ENCODE results near the gene CYB5D1.

The CYB5D1 gene

DNA sequence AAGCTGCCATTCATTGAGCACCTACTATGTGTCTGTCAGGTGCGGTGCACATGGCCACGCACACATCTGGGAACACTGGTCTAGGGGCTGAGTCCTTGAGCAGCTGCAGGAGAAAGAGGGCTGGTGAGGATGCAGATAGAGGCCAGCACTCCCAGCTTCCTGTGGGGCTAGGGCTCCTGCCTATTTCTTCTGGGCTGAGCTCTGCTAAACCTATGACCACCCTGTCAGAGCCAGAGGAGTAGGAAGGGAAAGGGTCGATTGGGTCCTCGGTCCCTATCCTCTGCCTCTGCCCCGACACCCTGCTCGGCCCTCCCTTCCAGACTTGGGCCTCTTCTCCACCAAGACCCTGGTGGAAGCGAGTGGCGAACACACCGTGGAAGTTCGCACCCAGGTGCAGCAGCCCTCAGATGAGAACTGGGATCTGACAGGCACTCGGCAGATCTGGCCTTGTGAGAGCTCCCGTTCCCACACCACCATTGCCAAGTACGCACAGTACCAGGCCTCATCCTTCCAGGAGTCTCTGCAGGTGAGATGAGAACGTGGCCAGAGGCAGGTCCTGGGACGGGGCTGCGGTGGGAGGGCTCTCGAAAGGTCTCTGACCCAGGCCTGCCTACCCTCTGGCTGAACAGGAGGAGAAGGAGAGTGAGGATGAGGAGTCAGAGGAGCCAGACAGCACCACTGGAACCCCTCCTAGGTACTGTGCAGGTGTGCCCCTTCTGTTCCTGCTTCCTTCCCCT lies 6.9 kb upstream of the CYB5D1 start:
- Histone ChIP-seq H3K9ac (ENCODE audit: low read depth in 1 of 2, low read length in 2 of 2) (peak overlapping the region in 1 of 2 donors; percentile 21), H3K9me3 (ENCODE audit: control insufficient read depth in 2 of 2, low read length in 2 of 2) (no peaks in the 10 kb centered on the region), H3K4me3 (ENCODE audit: low read length in 2 of 2) (peak overlapping the region in 1 of 2 donors; percentile 38), H3K4me1 (ENCODE audit: control insufficient read depth in 2 of 2, insufficient read depth in 2 of 2, low read length in 2 of 2) (peaks cover 17 to 18% of the 10 kb centered on the region in 2 donors), H3K27me3 (ENCODE audit: control insufficient read depth in 2 of 2, insufficient read depth in 2 of 2, low read length in 2 of 2) (no peaks in the 10 kb centered on the region), H3K27ac (ENCODE audit: low read depth in 2 of 2, low read length in 2 of 2) (peak overlapping the region in 1 of 2 donors; percentile 3), H3K36me3 (ENCODE audit: control insufficient read depth in 2 of 2, insufficient read depth in 2 of 2, low read length in 2 of 2) (peaks cover 47 to 53% of the 10 kb centered on the region in 2 donors)

DNA sequence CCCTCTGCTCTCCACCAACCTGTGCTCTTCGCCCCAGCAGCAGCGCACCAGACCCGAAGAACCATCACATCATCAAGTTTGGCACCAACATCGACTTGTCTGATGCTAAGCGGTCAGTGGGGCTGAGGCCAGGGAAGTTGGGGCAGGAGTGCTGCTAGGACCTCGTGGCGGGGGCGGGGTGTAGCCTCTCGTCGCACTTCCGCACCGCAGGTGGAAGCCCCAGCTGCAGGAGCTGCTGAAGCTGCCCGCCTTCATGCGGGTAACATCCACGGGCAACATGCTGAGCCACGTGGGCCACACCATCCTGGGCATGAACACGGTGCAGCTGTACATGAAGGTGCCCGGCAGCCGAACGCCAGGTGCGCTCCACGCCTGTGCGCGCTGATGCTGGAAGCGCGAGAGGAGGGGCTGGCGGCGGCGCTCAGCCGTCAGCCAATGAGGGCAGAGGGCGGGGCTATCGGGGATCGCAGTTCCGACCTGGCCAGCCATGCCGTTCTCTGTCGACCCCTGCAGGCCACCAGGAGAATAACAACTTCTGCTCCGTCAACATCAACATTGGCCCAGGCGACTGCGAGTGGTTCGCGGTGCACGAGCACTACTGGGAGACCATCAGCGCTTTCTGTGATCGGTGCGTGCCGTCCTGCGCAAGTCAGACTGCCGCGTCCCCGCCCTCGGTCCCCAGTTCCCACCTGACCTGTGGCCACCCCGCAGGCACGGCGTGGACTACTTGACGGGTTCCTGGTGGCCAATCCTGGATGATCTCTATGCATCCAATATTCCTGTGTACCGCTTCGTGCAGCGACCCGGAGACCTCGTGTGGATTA lies 6.2 kb upstream of the CYB5D1 start:
- Histone ChIP-seq H3K36me3 (ENCODE audit: control insufficient read depth in 2 of 2, insufficient read depth in 2 of 2, low read length in 2 of 2) (peaks cover 41 to 46% of the 10 kb centered on the region in 2 donors), H3K27ac (ENCODE audit: low read depth in 2 of 2, low read length in 2 of 2) (peak overlapping the region; percentile 23 to 62), H3K4me1 (ENCODE audit: control insufficient read depth in 2 of 2, insufficient read depth in 2 of 2, low read length in 2 of 2) (peaks cover 23 to 26% of the 10 kb centered on the region in 2 donors), H3K4me3 (ENCODE audit: low read length in 2 of 2) (peak overlapping the region; percentile 38 to 46), H3K9me3 (ENCODE audit: control insufficient read depth in 2 of 2, low read length in 2 of 2) (no peaks in the 10 kb centered on the region), H3K27me3 (ENCODE audit: control insufficient read depth in 2 of 2, insufficient read depth in 2 of 2, low read length in 2 of 2) (no peaks in the 10 kb centered on the region), H3K9ac (ENCODE audit: low read depth in 1 of 2, low read length in 2 of 2) (peak overlapping the region in 1 of 2 donors; percentile 21)

DNA sequence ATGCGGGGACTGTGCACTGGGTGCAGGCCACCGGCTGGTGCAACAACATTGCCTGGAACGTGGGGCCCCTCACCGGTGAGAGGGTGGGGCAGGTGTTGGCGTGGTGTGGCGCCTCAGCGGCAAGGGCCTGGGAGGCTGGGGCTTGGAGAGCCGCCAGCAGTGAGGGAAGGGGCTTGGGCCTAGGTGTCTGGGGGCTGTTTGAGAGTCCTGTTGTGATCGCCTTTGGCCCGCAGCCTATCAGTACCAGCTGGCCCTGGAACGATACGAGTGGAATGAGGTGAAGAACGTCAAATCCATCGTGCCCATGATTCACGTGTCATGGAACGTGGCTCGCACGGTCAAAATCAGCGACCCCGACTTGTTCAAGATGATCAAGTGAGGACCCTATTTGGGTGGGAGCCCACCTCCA lies 5.5 kb upstream of the CYB5D1 start:
- Histone ChIP-seq H3K9ac (ENCODE audit: low read depth in 1 of 2, low read length in 2 of 2) (no peak overlapping the region), H3K27ac (ENCODE audit: low read depth in 2 of 2, low read length in 2 of 2) (peak overlapping the region in 1 of 2 donors; percentile 43), H3K9me3 (ENCODE audit: control insufficient read depth in 2 of 2, low read length in 2 of 2) (no peaks in the 10 kb centered on the region), H3K4me3 (ENCODE audit: low read length in 2 of 2) (peak overlapping the region in 1 of 2 donors; percentile 46), H3K4me1 (ENCODE audit: control insufficient read depth in 2 of 2, insufficient read depth in 2 of 2, low read length in 2 of 2) (peaks cover 26 to 29% of the 10 kb centered on the region in 2 donors), H3K36me3 (ENCODE audit: control insufficient read depth in 2 of 2, insufficient read depth in 2 of 2, low read length in 2 of 2) (peaks cover 38 to 44% of the 10 kb centered on the region in 2 donors), H3K27me3 (ENCODE audit: control insufficient read depth in 2 of 2, insufficient read depth in 2 of 2, low read length in 2 of 2) (no peaks in the 10 kb centered on the region)

DNA sequence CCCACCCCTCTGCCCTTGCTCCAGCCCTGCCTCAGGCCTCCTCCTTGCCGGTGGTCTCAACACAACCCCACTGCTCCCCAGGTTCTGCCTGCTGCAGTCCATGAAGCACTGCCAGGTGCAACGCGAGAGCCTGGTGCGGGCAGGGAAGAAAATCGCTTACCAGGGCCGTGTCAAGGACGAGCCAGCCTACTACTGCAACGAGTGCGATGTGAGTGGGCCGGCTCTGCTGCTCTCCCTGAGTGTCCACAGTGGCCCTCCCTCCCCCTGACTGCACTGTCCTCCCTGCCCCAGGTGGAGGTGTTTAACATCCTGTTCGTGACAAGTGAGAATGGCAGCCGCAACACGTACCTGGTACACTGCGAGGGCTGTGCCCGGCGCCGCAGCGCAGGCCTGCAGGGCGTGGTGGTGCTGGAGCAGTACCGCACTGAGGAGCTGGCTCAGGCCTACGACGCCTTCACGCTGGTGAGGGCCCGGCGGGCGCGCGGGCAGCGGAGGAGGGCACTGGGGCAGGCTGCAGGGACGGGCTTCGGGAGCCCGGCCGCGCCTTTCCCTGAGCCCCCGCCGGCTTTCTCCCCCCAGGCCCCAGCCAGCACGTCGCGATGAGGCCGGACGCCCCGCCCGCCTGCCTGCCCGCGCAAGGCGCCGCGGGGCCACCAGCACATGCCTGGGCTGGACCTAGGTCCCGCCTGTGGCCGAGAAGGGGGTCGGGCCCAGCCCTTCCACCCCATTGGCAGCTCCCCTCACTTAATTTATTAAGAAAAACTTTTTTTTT lies 4.7 kb upstream of the CYB5D1 start:
- Histone ChIP-seq H3K9ac (ENCODE audit: low read depth in 1 of 2, low read length in 2 of 2) (no peak overlapping the region), H3K27me3 (ENCODE audit: control insufficient read depth in 2 of 2, insufficient read depth in 2 of 2, low read length in 2 of 2) (no peaks in the 10 kb centered on the region), H3K4me1 (ENCODE audit: control insufficient read depth in 2 of 2, insufficient read depth in 2 of 2, low read length in 2 of 2) (peaks cover 28 to 31% of the 10 kb centered on the region in 2 donors), H3K9me3 (ENCODE audit: control insufficient read depth in 2 of 2, low read length in 2 of 2) (no peaks in the 10 kb centered on the region), H3K27ac (ENCODE audit: low read depth in 2 of 2, low read length in 2 of 2) (no peak overlapping the region), H3K36me3 (ENCODE audit: control insufficient read depth in 2 of 2, insufficient read depth in 2 of 2, low read length in 2 of 2) (peaks cover 38 to 41% of the 10 kb centered on the region in 2 donors), H3K4me3 (ENCODE audit: low read length in 2 of 2) (no peak overlapping the region)

DNA sequence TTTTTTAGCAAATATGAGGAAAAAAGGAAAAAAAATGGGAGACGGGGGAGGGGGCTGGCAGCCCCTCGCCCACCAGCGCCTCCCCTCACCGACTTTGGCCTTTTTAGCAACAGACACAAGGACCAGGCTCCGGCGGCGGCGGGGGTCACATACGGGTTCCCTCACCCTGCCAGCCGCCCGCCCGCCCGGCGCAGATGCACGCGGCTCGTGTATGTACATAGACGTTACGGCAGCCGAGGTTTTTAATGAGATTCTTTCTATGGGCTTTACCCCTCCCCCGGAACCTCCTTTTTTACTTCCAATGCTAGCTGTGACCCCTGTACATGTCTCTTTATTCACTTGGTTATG lies 4.1 kb upstream of the CYB5D1 start:
- Histone ChIP-seq H3K4me3 (ENCODE audit: low read length in 2 of 2) (no peak overlapping the region), H3K27me3 (ENCODE audit: control insufficient read depth in 2 of 2, insufficient read depth in 2 of 2, low read length in 2 of 2) (no peaks in the 10 kb centered on the region), H3K36me3 (ENCODE audit: control insufficient read depth in 2 of 2, insufficient read depth in 2 of 2, low read length in 2 of 2) (peaks cover 36 to 39% of the 10 kb centered on the region in 2 donors), H3K27ac (ENCODE audit: low read depth in 2 of 2, low read length in 2 of 2) (no peak overlapping the region), H3K9me3 (ENCODE audit: control insufficient read depth in 2 of 2, low read length in 2 of 2) (no peaks in the 10 kb centered on the region), H3K9ac (ENCODE audit: low read depth in 1 of 2, low read length in 2 of 2) (no peak overlapping the region), H3K4me1 (ENCODE audit: control insufficient read depth in 2 of 2, insufficient read depth in 2 of 2, low read length in 2 of 2) (peaks cover 33 to 37% of the 10 kb centered on the region in 2 donors)

DNA sequence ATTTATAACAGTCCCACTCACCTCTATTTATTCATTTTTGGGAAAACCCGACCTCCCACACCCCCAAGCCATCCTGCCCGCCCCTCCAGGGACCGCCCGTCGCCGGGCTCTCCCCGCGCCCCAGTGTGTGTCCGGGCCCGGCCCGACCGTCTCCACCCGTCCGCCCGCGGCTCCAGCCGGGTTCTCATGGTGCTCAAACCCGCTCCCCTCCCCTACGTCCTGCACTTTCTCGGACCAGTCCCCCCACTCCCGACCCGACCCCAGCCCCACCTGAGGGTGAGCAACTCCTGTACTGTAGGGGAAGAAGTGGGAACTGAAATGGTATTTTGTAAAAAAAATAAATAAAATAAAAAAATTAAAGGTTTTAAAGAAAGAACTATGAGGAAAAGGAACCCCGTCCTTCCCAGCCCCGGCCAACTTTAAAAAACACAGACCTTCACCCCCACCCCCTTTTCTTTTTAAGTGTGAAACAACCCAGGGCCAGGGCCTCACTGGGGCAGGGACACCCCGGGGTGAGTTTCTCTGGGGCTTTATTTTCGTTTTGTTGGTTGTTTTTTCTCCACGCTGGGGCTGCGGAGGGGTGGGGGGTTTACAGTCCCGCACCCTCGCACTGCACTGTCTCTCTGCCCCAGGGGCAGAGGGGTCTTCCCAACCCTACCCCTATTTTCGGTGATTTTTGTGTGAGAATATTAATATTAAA lies 3.6 kb upstream of the CYB5D1 start:
- Histone ChIP-seq H3K27me3 (ENCODE audit: control insufficient read depth in 2 of 2, insufficient read depth in 2 of 2, low read length in 2 of 2) (no peaks in the 10 kb centered on the region), H3K36me3 (ENCODE audit: control insufficient read depth in 2 of 2, insufficient read depth in 2 of 2, low read length in 2 of 2) (peaks cover 35% of the 10 kb centered on the region in 2 donors), H3K27ac (ENCODE audit: low read depth in 2 of 2, low read length in 2 of 2) (no peak overlapping the region), H3K4me1 (ENCODE audit: control insufficient read depth in 2 of 2, insufficient read depth in 2 of 2, low read length in 2 of 2) (peaks cover 39 to 41% of the 10 kb centered on the region in 2 donors), H3K9ac (ENCODE audit: low read depth in 1 of 2, low read length in 2 of 2) (no peak overlapping the region), H3K9me3 (ENCODE audit: control insufficient read depth in 2 of 2, low read length in 2 of 2) (no peaks in the 10 kb centered on the region), H3K4me3 (ENCODE audit: low read length in 2 of 2) (no peak overlapping the region)

DNA sequence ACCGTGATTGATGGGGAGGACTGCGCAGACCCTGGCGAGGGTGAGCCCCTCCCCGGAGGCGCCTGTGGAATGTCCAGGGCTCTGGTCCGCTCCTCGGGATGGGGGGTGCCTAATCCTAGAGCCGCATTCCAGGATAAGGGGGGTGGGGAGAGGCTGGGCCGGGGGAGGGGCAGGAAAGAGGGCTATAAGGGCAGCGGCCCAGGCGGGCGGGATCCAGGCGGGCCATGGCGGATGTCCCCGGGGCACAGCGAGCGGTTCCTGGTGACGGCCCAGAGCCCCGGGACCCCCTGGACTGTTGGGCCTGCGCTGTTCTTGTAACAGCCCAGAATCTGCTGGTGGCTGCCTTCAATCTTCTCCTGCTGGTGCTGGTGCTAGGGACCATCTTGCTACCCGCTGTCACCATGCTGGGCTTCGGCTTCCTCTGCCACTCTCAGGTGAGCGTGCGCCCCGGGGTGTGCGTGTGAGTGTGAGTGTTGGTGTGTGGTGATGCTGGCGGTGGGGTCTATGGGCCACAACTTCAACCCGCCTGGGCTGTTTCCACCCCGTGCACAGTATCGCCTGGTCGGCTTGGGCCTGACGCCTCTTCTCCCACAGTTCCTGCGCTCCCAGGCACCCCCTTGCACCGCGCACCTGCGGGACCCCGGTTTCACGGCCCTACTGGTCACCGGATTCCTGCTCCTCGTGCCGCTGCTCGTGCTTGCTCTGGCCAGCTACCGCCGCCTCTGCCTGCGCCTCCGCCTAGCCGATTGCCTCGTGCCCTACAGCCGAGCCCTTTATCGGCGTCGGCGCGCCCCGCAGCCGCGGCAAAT lies 2.7 kb upstream of the CYB5D1 start, which contains the start of gene TMEM88:
TMEM88 (plus strand) TSS at position 216 of the 809 bp plus-strand sequence; CDS start at position 225, 9 bp downstream.
- peaks cover 39 to 41% of the 10 kb centered on the region in 2 donors for H3K4me1 ChIP-seq (ENCODE audit: control insufficient read depth in 2 of 2, insufficient read depth in 2 of 2, low read length in 2 of 2)
- no peak within 1 kb of the TSS for H3K9ac ChIP-seq (ENCODE audit: low read depth in 1 of 2, low read length in 2 of 2)
- no peaks in the 10 kb centered on the region for H3K27me3 ChIP-seq (ENCODE audit: control insufficient read depth in 2 of 2, insufficient read depth in 2 of 2, low read length in 2 of 2)
- peaks cover 26 to 28% of the 10 kb centered on the region in 2 donors for H3K36me3 ChIP-seq (ENCODE audit: control insufficient read depth in 2 of 2, insufficient read depth in 2 of 2, low read length in 2 of 2)
- H3K27ac ChIP-seq (ENCODE audit: low read depth in 2 of 2, low read length in 2 of 2): peak within 1 kb of the TSS; percentile 52 to 87
- no peaks in the 10 kb centered on the region for H3K9me3 ChIP-seq (ENCODE audit: control insufficient read depth in 2 of 2, low read length in 2 of 2)
- peak within 1 kb of the TSS in 1 of 2 donors; percentile 33 for H3K4me3 ChIP-seq (ENCODE audit: low read length in 2 of 2)

DNA sequence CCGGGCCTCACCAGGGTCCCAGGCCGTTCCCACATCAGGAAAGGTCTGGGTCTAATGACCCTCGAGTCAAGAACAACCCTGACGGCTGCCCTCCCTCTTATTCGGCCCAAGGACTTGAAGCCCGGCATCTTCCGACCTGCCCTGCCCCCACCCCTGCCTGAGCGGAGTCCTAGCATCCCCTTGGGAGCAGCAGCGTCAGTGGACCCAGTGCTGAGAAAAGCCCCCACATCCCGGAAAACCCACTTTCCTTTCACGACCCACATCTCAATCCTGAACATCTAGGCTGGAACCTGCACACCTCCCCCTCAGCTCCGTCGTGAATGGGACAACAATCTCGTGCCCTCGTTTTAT lies 2.2 kb upstream of the CYB5D1 start:
- peaks cover 39 to 41% of the 10 kb centered on the region in 2 donors for H3K4me1 ChIP-seq (ENCODE audit: control insufficient read depth in 2 of 2, insufficient read depth in 2 of 2, low read length in 2 of 2)
- H3K4me3 ChIP-seq (ENCODE audit: low read length in 2 of 2): peak overlapping the region in 1 of 2 donors; percentile 33
- no peak overlapping the region for H3K9ac ChIP-seq (ENCODE audit: low read depth in 1 of 2, low read length in 2 of 2)
- H3K36me3 ChIP-seq (ENCODE audit: control insufficient read depth in 2 of 2, insufficient read depth in 2 of 2, low read length in 2 of 2): peaks cover 20 to 23% of the 10 kb centered on the region in 2 donors
- no peaks in the 10 kb centered on the region for H3K9me3 ChIP-seq (ENCODE audit: control insufficient read depth in 2 of 2, low read length in 2 of 2)
- no peaks in the 10 kb centered on the region for H3K27me3 ChIP-seq (ENCODE audit: control insufficient read depth in 2 of 2, insufficient read depth in 2 of 2, low read length in 2 of 2)
- H3K27ac ChIP-seq (ENCODE audit: low read depth in 2 of 2, low read length in 2 of 2): peak overlapping the region; percentile 52 to 87
